Retinal pigment epithelial cell (primary cell): ENCODE measurements around the gene CCDC148.

Source experiments
- DNase-seq: peaks from one replicate; pipeline ENCODE4 v3.0.0-alpha.2; 2010; ENCODE audit warnings: low read depth
- H3K4me3 ChIP-seq: 2 replicates; pipeline ENCODE4 v1.5.1; 2011; ENCODE audit warnings: mild to moderate bottlenecking, low read length, control low read depth, moderate library complexity
- CTCF ChIP-seq: conservative IDR thresholded peaks from 2 replicates; pipeline ENCODE4 v1.5.1; 2011; ENCODE audit warnings: low read depth, low read length, control low read depth, inconsistent platforms

Gene CCDC148

GRCh38 chr2:158385646-158386045 is 70.9 kb downstream of the CCDC148 start:
- no peak overlapping the region for H3K4me3 ChIP-seq
- no peak for DNase-seq
- no peak for TF ChIP-seq CTCF

- DNase-seq: no peak
- no peak for TF ChIP-seq CTCF
- no peak overlapping the region for H3K4me3 ChIP-seq
Measured at GRCh38 chr2:158381978-158382377, 74.6 kb downstream of the CCDC148 start.

DNA sequence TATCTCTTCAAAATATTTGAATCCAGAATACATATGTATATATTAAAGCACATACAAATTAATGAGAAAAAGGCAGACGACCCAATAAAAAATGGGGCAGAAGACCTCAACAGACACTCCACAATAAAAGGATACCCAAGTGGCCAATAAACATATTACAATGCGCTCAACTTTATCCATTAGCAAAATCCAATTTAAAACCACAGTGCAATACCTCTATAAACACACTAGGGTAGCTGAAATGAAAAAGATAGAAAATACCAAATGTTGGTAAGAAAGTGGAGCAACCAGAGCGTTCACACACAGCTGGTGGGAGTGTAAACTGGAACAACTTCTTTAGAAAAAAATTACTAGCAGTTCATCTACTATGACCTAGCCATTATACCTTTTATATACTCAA is 75.3 kb downstream of the CCDC148 start:
- no peak for DNase-seq
- TF ChIP-seq CTCF: no peak
- H3K4me3 ChIP-seq: no peak overlapping the region

- no peak for TF ChIP-seq CTCF
- DNase-seq: no peak
- H3K4me3 ChIP-seq: no peak overlapping the region
Measured at GRCh38 chr2:158380746-158381145, 75.8 kb downstream of the CCDC148 start.

DNA sequence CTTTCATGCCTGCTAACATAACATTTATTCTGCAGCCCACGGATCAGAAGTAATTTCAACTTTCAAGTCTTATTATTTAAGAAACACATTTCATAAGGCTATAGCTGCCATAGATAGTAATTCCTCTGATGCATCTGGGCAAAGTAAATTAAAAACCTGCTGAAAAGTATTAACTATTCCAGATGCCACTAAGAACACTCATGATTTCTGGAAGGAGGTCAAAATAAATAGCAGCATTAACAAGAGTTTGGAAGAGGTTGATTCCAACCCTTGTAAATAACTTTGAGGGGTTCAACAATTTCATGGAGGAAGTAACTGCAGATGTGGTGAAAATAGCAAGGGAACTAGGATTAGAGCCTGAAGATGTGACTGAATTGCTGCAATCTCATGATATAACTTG is 77.6 kb downstream of the CCDC148 start:
- no peak for TF ChIP-seq CTCF
- no peak overlapping the region for H3K4me3 ChIP-seq
- no peak for DNase-seq

DNA sequence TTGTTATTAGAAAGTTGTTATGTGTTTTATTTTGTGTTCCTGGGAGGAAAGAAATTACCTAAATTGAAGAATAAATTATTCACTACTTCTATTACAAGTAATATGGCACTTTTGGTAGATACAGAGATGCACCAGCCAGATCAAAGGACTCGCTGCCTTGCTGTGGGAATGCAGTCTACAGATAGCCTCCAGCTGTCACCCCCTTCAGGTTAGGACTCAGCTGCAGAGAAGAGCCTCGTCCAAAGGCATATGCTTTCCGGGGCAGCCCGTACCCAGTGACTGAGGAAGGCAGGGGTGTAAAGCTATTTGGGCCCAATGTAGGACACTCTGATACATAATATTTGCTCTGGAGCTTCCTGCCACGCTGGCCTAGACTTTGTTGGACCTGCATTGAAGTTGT is 90.2 kb downstream of the CCDC148 start:
- no peak for DNase-seq
- no peak for TF ChIP-seq CTCF

DNA sequence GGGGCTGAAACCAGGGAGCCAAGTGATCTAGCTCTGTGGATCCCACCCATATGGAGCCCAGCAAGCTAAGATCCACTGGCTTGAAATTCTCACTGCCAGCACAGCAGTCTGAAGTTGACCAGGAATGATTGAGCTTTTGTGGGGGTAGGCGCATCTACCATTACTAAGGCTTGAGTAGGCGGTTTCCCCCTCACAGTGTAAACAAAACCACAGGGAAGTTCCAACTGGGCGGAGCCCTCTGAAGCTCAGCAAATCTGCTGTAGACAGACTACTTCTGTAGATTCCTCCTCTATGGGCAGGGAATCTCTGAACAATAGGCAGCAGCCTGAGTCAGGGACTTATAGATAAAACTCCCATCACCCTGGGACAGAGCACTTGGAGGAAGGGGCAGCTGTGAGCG is 96.7 kb downstream of the CCDC148 start:
- no peak overlapping the region for H3K4me3 ChIP-seq
- TF ChIP-seq CTCF: no peak
- no peak for DNase-seq

More for the DNA sequence above, 90.2 kb downstream of the CCDC148 start:
- no peak overlapping the region for H3K4me3 ChIP-seq
